GM21390 (cell line): ENCODE data around the gene ZNF565.
"Not testable (repeated sequence)": the region's sequence is repeated elsewhere in the genome, so short reads cannot be mapped to it uniquely, and the experiment has no call there.

Experiments
- ATAC-seq: cut with Tn5 transposase; IDR thresholded peaks from one replicate; pipeline ENCODE4 v1.9.1; 2021; ENCODE audit not compliant: unreplicated experiment

Gene ZNF565

DNA sequence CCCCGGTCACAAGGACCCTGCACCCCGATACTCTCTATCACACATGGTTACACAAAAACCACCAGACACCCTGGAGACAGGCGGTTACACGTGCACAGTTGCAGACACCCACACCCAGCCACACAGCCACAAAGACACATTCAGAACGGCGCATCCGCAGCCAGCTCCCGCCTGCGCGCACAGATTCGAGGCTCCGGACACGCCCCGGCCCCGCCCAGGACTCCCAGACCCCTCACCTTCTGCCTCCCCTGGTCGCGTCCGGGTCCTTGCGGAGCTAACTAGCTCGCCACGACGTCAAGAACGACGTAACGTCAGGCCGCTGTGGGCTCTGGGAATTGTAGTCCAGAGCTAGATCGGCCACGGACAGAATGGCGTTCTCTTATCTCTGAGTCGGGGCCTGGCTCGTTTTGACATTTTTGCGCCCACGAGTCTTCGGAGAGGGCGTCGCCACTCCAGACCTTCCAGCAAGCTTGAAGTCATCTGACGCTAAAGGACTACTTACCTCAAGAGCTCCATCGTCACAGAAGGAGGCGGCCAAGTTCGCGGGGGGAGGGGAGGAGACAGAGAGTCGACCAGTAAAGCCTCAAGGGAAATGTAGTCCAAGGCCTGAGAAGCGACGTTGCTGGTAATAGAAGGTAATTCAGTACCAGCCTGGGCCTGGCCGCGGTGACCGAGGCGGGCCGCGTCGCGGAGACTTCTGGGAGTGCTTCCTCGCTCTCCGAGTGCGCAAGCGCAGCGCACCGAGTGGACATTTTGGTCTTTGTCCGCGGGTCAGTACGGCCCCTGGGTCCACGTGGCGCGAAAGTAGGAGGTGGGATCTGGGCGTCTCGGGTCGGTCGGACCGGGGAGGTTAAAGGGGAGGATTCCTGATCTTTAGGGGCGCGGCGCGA, at the start of gene ZNF565, which contains the start of gene ZNF146:
TSS of gene ZNF565 (minus strand) at position 280 of the 890 bp plus-strand sequence. CDS start 12,680 bp downstream, outside the sequence.
TSS of gene ZNF146 (plus strand) at position 721 of the 890 bp plus-strand sequence. CDS start 21,335 bp downstream, outside the sequence.
- peak; percentile 89 for ATAC-seq

DNA sequence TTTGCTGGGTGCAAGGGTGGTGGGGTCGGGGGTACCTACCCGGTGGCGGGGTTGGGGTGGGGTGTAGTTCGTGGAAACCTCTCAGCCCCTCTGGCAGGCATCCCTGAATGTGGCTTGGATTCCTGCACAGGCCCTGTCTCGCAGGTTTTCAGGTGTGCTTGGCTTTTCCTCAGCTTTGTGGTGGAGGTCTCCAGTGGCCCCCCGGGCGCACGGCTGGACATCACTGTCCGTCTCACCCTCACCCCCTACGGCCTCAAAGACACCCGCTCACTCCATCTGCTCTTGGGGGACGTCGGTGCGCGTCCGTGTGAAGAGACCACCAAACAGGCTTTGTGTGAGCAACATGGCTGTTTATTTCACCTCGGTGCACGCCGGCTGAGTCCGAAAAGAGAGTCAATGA, 44.7 kb upstream of the ZNF565 start:
- no peak for ATAC-seq

DNA sequence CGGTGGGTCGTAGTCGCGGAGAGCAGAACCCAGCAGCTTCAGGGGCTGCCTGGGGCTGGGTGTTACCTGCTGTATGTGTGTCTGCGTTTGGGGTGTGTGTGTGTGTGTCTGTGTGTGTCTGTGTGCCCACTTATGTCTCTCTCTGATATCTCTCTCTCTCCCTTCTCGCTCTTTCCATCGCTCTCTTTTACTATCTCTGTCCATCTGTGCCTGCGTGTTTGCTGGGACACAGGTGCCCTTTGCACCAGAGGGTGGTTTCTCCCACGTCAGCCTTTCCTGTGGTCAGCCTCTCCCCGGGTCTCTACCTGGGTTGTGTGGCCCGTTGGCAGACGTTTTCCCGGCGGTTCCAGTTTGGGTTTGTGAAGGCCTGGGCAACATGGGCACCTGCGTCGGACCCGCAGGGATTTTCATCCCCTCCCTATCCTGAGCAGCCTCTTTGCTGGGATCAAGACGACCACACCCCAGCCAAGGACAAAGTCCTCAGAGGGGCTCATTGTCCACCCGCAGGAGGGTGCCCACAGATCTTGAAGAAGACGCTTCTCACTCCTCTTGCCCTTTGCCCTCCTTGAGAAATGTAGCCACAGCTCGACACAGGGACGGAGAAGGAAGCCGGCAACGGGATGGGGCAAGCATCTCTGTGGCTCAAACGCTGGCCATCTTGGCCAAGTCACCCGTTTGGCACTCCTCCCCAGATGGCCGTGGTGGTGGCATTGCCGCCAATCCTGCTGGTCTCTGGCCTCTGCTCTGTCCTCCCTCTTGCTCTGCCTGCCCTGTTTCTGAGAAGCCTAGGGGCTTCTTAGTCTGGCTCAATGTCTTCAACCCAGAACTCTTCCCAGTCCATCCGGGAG, 43.8 kb upstream of the ZNF565 start:
- ATAC-seq: no peak

DNA sequence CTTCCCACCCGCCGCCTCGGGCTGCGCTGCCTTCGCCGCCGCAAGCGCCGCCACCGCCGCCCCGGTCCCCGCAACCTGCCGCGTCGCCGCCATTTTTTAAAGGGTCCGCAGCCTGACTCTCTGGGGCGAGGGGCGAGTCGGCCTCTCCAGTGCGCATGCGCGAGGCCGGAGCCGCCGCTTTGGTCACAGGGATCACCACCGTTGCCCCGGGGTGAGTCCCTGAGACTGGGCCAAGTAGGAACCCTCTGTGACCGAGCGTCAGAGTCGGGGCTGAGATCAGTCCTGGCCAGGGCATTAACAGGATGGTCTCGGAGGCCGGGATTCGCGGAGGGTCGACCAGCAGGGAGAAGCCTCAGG, 43.0 kb upstream of the ZNF565 start:
- ATAC-seq: no peak

DNA sequence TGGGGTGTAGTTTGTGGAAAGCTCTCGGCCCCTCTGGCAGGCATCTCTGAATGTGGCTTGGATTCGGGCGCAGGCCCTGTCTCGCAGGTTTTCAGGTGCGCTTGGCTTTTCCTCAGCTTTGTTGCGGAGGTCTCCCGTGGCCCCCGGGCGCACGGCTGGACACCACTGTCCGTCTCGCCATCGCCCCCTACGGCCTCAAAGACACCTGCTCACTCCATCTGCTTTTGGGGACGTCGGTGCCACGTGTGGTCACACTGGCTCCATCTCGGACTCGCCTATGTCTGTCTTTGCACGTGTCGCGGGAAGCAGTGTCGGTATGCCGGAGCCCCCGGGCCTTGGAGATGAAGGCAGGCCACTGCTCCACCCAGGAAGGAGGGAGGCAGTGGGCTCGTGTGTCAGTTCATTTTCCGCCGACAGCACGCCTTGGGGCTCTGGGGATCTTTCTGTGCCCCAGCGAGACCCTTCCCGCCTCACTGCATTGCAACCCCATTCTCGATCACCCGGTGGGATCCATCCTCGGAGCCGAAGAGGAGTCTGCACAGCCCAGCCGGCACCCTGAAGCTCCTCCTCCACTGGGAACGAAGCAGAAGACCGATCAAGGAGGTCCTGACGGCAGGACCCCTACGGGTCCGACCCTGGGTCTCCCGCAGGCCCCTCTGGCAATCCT, 42.5 kb upstream of the ZNF565 start:
- no peak for ATAC-seq

DNA sequence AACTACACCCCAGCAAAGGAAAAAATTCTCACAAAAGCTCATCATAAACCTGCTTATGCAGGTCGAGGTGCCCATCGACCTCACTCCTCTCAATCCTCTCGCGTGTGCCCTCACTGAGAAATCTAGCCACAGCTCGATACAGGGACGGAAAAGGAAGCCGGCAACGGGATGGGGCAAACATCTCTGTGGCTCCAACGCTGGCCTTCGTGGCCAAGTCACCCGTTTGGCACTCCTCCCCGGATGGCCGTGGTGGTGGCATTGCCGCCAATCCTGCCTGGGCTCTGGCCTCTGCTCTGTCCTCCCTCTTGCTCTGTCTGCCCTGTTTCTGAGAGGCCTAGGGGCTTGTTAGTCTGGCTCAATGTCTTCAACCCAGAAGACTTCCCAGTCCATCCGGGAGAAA, 41.6 kb upstream of the ZNF565 start:
- no peak for ATAC-seq

DNA sequence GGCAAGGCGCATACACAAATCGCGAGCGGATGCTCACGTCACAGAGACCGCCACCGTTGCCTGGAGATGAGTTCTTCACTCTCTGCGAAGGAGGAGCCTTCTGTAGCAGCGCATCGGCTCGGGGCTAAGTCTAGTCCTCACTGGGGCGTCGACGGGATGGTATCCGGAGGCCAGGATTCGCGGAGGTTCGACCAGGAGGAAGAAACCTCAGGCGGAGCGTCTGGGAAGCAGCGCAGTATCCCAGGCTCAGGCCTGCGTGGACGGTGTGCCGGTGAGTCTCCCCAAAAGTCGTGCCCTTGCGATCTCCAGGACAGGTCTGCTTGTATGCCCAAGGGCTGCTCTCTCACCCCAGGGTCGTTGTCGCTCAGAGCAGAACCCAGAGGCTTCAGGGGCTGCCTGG, 40.9 kb upstream of the ZNF565 start:
- ATAC-seq: no peak

DNA sequence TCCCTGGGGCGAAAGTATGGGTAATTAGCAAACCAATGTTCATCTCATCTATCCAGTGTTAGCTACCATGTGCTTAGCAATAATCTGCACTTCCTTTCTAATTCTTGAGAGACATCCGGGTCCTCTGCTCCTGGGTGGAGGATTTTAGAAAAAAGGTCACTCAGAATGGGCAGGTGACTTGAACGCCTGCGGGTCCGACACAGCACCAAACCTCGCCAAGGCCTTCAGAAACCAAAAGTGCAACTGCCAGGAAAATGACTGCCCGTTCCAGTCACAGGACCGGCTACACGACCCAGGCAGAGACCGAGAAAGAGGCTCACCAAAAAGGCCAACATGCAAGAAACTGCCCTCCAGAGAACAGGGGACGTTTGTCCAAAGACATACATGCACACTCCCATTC, 40.4 kb upstream of the ZNF565 start:
- ATAC-seq: no peak

DNA sequence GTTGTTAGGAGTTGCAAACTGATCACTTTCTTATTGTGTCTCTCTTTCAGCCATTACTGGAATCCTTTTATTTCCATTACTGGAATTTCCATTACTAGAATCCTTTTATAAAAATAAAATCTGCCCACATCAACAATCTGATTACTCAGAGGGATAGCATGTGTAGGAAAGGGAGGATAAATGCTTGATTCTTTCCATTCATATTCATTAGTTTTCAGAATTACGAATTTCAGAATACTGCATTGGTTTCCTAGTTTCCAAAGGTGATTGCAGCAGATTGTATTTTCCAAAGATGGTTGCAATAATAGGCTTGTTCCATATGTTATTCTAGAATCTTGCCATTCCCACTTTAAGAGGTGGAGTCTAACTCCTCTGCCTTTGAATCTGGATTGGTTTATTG, 37.6 kb upstream of the ZNF565 start:
- ATAC-seq: no peak

DNA sequence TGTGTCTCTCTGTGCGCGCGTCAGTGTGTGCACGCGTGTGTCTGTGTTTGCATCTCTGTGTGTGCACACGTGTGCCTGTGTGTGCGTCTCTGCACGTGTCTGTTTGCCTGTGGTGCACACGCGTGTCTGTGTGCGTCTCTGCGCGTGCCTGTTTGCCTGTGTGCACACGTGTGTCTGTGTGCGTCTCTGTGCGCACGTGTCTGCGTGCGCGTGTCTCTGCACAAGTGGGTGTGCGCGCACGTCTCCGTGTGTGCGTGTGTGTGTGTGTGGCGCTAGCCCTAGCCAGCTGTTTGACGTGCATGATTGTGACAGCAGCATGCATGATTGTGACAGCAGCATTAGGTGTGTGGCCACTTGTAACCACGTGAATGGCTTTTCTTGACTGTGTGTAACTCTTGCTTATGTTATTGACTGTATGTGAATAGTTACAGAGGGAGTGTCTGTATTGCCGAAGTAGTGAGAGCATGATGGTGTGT, 31.6 kb upstream of the ZNF565 start:
- no peak for ATAC-seq

DNA sequence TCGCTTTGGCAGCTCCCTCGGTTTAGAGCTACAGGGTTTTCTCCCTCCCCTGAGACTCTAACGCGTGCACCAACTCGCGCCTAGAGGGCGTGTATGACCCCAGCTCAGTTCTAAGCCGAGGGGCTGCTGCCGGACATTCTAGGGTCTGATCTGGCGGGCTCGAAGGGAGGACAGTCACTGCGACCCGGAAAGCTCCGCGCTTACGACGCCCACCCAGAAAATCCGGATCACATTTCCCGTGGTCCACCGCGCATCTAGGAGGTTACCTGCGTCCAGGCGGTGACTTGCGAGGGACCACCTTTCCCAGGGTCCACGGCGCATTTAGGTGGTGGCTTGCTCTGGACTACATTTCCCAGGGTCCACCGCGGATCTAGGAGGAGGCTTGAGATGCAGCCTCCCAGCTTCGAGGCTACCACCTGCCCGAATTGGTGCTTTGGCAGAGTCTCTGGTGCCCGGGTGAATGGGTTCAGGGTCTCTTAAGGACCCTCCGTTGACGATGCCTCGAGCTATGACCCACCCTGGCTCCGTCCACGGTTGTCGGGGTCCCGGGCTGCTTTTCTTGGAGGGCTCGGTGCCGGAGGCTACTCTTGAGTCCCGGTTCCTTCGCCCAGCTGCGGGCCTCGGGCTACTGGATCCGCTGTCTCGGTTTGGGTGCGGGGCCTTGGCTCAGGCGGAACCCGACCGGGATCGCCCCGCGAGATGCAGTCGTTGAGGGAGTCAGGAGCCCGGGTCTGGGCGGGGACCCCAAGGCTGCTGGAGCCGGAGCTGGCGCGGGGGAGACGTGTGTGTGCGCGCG, 30.9 kb upstream of the ZNF565 start:
- no peak for ATAC-seq

DNA sequence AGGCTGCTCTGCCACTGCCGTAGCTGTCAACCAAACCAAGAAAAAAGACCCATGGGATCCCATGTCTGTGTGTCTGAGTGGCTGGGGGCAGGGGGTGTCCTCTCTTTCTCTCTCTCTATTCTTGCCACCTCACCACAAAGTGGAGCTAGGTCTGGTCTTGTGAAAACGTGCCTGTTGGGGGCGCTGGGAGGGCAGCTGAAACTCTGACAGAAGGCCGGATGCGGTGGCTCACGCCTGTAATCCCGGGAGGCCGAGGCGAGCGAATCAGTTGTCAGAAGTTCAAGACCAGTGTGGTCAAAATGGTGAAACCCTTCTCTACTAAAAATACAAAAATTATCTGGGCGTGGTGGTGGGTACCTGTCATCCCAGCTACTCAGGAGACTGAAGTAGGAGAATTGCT, 29.6 kb upstream of the ZNF565 start:
- ATAC-seq: no peak

DNA sequence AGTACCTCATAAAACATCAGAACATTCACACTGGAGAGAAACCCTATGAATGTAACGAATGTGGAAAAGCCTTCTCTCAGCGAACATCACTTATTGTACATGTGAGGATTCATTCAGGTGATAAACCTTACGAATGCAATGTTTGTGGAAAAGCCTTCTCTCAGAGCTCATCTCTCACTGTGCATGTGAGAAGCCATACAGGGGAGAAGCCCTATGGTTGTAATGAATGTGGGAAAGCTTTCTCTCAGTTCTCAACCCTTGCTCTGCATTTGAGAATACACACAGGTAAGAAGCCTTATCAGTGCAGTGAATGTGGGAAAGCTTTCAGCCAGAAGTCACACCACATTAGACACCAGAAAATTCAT, 22.5 kb upstream of the ZNF565 start:
- no peak for ATAC-seq

DNA sequence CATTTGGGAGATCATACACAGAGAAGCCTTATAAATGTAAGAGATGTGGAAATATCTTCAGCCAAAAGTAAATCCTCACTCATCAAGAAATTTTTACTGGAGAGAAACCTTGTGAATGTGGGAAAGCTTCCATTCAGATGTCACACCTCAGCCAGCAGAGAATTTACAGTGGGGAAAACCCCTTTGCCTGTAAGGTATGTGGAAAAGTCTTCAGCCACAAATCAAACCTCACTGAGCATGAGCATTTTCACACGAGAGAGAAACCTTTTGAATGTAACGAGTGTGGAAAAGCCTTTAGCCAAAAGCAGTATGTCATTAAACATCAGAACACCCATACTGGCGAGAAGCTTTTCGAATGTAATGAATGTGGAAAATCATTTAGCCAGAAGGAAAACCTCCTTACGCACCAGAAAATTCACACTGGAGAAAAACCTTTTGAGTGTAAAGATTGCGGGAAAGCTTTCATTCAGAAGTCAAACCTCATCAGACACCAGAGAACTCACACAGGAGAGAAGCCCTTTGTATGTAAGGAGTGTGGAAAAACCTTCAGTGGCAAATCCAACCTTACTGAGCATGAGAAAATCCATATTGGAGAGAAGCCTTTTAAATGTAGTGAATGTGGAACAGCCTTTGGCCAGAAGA, 22.0 kb upstream of the ZNF565 start:
- ATAC-seq: no peak

DNA sequence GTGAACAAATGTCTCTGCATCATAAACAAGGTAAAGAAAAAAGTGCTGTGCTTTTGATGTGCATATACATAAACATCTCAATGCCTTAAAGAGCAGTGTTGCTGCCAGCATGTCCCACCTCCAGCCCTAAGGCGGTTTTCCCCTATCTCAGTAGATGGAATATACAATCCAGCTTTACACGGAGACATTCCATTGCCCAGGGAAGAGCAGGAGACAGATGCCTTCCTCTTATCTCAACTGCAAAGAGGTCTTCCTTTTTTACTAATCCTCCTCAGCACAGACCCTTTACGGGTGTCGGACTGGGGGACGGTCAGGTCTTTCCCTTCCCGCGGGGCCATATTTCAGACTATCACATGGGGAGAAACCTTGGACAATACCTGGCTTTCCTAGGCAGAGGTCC, 19.2 kb upstream of the ZNF565 start:
- ATAC-seq: not testable (repeated sequence)

DNA sequence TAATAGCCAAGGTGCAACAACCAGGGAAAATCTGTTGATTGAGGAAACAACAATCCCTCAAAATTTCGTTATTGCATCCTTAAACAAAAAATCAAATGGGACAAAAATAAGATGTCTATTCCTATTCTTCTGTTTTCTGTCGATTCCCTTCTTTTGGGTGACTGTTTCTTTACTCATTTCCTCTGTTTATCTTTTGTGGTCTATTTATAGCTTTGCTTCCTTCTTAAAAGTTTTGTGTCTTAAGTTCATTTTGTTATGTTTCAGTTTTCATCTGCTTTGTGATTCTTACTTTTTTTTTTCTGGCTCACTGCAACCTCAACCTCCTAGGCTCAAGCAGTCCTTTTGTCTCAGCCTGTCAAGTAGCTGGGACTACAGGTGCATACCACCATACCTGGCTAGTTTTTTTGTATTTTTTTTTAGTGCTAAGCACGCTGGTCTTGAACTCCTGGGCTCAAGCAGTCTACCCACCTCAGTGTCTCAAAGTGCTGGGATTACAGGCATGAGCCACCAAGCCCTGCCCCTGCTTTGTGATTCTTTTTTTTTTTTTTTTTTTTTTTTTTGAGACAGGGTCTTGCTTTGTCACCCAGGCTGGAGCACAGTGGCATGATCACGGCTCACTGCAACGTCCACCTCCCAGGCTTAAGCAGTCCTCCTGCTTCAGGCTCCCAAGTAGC, 10.9 kb upstream of the ZNF565 start:
- no peak for ATAC-seq

DNA sequence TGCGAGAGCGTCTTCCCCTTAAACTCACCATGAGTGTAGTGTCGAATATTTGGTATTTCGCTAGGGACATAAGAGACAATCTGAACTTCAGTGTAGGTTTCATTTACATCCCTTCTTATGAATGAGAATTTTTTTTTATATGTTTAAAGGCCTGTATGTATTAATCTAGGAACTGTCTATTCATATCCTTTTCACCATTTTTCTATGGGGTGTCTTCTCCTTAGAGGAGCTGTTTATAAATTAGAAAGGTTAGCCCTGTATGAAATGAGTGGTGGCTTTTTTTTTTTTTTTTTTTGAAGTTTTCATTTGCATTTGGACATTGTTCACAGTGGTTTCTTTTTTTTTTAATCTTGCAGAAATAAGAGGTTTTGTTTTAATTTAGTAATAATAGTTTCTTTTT, 8.0 kb upstream of the ZNF565 start:
- no peak for ATAC-seq

DNA sequence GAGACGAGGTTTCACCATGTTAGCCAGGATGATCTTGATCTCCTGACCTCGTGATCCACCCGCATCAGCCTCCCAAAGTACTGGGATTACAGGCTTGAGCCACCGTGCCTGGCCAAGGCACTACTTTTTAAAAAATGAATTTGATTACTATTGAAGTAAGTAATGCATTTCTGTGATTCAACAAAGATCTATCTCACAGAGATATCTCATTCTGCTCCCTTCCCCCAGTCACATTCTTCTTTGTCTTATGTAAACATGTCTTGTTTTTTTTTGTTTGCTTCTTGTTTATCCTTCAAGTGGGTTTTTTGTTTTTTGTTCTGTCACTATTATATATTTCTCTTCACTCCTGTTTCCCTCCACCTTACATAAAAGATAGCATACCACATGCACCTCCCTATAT, 7.0 kb upstream of the ZNF565 start:
- ATAC-seq: no peak

DNA sequence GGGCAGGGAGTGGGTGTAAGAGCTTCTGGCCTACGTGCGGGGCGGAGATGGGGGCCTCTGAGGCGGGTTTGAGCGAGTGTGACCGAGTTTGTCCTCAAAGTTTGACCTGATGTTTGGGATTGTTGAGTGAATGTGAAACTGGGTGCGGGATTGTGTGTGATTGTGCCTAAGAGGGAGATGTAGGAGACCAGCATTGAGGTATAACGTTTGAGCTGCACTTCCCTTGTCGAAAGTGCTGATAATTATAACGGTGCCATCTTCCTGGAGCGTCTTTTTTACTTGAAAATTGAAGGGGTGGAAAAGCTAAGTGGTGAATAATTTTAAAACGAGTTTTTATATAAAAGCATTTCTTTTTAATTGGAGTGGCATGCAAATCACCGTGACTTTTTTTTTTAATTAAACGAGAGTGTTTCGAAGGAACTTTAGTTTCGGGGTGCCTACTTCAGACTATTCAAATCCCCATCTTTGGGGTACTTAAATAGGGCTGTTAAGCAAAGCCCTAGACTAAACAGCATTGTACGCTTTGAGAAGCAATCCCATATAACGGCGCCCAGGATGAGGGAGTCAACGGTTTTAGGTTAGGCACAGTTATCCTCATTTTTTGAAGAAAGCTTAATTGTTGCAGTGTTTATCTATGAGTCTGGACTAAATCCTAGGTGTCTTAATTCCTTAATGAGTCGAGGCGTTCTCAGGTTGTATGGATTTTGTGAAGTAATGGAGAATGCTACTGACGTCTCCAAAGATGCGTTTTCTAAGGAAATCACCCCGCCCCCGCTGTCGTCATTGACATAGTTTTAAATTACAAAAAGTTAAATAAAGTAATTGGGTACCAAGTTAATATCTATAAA, 1.0 kb upstream of the ZNF565 start:
- ATAC-seq: no peak
